Caki2 (cell line): Measurements from ENCODE around the gene CDKN1C. TPM values are rescaled to one million over a fixed set of nuclear protein-coding genes. Genes with fewer than 3 reads are reported as not detected.

Experiments
- DNase-seq: peaks from one replicate; pipeline ENCODE4 v3.0.0-alpha.2; 2015; ENCODE audit warnings: low read depth
- in situ Hi-C: cut with HindIII; loops from 2 replicates; pipeline ENCODE4 v1.10.0; 2016; ENCODE audit warnings: low sequenced_read_pairs, low pct_unique_long_range_greater_than_20kb, mixed read lengths
- total RNA-seq: library from RNA; depleted of rRNA; stranded (reverse); fragments of >200 nt; shearing (Covaris generic); gene quantifications from 2 replicates; pipeline ENCODE4 v1.2.3, GENCODE V29; 2014; ENCODE audit warnings: low replicate concordance

CDKN1C gene
- total RNA-seq, 1 experiment from 2014 or later = 15.8 TPM

GRCh38 chr11:2896047-2896446 lies 10.5 kb upstream of the CDKN1C start:
- in situ Hi-C loops = no loop called here
- no peak for DNase-seq

DNA sequence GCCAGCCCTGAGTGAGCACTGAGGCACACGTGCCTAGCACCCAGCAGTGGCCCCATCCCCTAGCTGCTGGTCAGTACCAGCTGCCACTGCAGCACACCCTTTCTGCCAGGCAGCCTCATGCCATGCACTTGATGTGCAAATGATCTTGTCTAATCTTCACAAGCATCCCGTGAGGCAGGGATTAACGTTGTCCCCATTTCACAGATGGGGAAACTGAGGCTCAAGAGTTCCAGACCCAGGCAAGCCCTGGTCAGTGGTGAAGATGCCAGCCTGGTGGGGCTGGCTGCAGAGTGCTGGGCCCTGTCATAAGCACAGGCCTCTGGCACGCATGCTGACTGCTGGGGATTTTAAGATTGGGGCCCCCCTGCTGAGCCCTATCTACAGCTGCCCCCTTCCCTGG lies 8.4 kb upstream of the CDKN1C start:
- no peak for DNase-seq
- in situ Hi-C loops = no loop called here

DNA sequence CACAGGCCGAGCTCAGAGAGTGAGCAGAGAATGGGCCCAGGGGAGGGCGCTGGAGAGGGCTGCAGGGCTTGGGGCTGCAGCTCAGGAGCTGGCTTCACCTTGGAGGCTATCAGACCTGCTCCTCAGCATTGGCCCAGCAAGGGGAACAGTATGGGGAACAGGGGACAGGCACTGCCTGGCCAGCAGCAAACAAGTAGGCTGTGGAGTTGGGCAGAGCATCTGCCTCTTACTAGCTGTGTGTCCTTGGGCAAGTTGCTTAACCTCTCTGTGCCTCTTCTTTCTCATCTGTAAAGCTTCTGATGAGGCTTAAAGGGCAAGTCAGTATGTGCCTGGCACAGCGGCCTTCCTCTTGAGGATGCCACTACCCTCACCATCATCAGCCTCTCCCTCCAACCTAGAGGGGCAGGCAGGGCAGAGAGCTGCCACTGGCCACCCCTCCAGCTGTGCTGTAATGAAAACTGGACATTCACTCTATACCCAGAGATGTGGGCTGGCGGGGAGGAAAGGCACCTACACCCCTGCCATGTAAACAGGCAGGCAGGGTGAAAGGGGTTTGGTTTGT lies 7.5 kb upstream of the CDKN1C start:
- in situ Hi-C loops = no loop called here
- no peak for DNase-seq

DNA sequence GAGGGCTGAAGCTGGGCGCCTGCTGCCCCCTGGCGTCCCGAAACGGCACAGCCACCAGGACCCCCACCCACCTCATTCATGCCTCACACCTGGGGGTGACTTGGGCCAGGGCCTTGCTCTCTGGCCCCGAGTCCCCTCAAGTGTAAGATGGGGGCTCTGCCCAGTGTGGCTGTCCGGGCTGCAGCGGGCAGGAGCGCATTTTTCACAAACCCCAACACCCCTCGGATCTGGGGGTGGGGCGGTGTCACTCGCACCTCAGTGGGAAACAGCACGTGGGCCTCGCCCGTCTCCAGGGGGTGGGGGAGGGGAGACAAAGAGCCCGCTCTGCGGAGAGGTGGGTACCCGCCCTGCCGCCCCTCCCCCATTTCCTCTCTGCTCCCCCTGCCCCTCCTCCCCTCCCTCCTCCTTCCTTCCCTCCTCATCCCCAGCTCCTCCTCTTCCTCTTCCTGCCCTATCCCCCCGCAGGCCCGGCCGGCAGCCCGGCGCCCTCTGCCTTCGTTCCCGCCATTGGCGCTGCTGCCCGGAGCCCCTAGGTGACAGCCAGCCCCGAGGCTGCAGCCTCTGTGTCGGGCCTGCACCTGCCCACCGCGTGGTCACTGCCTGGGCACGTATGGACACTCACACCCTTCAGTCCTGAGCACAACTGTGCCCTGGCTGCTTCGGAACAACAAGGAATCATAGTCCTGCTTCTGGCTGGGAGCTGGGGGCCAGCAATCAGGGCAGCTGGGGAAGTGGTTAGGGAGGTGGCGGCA lies 6.8 kb upstream of the CDKN1C start:
- peak; percentile 44 for DNase-seq
- in situ Hi-C loops = no loop called here

DNA sequence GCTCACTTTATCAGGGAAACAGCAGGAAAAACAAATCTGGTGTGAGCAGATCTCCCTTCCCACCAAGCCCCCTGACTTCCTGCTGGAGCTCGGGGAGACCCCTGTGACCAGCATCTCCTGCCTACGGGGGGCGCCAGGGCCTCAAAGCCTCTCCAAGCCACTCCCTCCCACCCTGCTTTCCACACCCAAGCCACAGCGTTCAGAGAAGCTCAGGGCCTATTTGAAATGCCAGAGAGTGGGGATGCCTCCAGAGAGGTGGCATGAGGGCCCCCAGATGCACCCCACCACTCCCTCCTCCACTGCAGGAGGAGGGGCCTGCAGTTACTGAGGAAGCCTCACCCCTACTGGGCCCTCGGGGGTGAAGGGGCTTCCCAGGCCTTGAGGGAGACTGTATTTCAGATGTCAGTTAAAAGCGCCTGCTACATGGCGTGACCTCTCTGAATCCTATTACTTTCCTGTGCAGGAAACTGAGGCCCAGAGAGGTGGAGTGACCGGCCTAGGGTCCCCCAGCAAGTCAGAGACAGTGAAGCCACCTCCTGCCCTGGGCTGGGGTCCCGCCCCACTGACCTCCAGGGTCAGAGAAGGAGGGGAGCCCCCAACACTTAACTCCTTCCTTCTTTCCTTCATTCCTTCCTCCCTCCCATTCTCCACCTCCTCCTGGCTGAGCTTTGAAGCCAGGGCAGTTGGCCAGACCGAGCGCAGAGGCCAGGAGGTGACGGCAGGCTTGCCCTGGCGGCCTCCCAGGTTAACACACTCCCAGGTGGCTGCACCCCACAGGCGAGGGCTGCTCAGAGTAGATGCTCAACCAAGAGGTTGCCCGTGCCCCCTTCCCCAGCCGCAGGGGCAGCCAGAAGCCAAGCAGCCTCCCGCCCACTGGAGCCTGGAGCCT lies 6.0 kb upstream of the CDKN1C start:
- DNase-seq = no peak
- in situ Hi-C loops = no loop called here

GRCh38 chr11:2890466-2891294 lies 5.1 kb upstream of the CDKN1C start:
- DNase-seq = no peak
- in situ Hi-C loops = no loop called here

DNA sequence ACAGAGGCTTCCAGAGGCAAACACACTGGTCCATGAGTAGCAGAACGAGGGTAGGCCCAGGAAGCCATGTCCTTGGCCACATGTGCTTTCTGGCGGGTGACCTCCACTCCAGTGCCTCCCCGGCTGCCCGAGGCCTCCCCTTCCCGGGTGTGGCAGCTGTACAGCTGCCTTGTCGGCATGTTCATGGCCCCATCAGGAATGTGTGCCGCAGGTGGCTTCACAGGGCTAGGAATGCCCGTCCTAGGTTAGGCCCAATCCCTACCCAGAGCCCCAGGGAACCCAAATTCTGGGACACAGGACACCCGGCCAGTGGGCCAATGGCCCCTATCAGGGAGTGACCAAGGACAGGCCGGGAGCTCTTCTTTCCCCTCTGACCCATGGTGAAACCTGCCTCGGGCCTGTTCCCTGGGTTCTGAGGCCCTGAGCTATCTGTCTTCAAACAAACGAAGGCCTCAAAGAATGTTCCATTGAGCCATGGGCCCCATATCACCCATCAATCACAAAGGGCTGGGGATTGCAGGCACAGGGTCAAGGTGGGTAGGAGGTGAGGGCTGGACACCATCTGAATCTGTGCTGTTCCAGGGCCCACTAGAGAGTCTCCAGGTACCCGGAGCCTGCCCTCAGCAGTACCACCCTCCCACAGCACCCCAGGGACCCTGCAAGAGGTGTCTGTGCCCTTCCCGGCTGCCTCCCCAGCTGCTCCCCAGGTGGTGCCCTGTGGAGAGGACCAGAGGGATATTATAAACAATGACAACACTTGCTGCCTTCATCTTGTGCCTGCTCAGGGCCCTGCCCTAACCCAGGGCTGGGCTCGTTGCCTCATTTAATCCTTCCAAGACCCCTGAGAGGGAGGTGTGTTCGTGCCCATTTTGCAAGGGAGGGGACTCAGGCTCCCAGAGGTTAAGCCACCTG lies 4.0 kb upstream of the CDKN1C start:
- DNase-seq = no peak

GRCh38 chr11:2888266-2888968 lies 2.8 kb upstream of the CDKN1C start:
- in situ Hi-C loops = no loop called here
- DNase-seq = peak; percentile 60

More for the DNA sequence above, 4.0 kb upstream of the CDKN1C start:
- in situ Hi-C loops = no loop called here

GRCh38 chr11:2887515-2888195 lies 2.1 kb upstream of the CDKN1C start:
- in situ Hi-C loops = no loop called here
- DNase-seq = no peak

DNA sequence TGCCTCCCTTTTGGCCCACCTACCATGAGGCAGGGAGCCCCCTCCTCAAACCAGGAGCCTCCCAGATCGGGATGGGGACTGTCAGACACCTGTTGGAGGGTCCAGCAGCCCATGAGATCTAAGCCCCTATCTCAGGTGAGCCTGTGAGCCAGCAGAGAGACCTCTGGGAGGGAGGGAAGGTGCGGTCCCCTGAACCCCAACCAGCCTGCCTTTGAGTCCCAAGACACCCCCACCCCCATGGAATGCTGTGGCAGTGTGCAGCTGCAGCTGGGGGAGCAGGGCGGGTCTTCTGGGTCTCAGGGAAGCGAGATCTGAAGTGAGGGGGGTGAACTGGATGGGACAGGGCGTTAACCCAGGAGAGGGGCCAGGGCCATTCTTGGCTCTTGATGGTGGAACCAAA lies 1.4 kb upstream of the CDKN1C start:
- in situ Hi-C loops = no loop called here
- no peak for DNase-seq

- DNase-seq = no peak
- in situ Hi-C loops = no loop called here
Measured at GRCh38 chr11:2886191-2886894, 768 bp upstream of the CDKN1C start.

GRCh38 chr11:2885017-2885677 lies 428 bp downstream of the CDKN1C start:
- in situ Hi-C loops = no loop called here
- peak; percentile 46 for DNase-seq

GRCh38 chr11:2883979-2884815 lies 1.4 kb downstream of the CDKN1C start:
- DNase-seq = no peak
- in situ Hi-C loops = no loop called here

GRCh38 chr11:2883640-2883978 lies 2.0 kb downstream of the CDKN1C start:
- in situ Hi-C loops = no loop called here
- no peak for DNase-seq
